Liver (tissue), 9 donors: ENCODE measurements around the gene PPP2R5C. TPM values are rescaled to one million over a fixed set of nuclear protein-coding genes. Genes with fewer than 3 reads are reported as not detected.

Experiments
- DNase-seq: peaks from one replicate; pipeline ENCODE4 v3.0.0-alpha.2; 2017; ENCODE audit warnings: low spot score
- H3K27ac ChIP-seq, 2 donors: one replicate each; pipeline ENCODE4 v1.7.0; 2013; ENCODE audit warnings: inconsistent platforms in 2 of 2, low read length in 2 of 2, control low read depth in 1 of 2, low read depth in 1 of 2, mild to moderate bottlenecking in 1 of 2
- H3K27me3 ChIP-seq, 4 donors: one replicate each; pipeline versions ENCODE4 v1.6.1 to v1.7.0; 2013; ENCODE audit warnings: low read length in 3 of 4, inconsistent platforms in 1 of 4, mild to moderate bottlenecking in 1 of 4, moderate library complexity in 1 of 4; ENCODE audit not compliant: control insufficient read depth in 4 of 4, insufficient read depth in 4 of 4
- H3K36me3 ChIP-seq, 4 donors: one replicate each; pipeline versions ENCODE4 v1.6.1 to v1.7.0; 2013; ENCODE audit warnings: low read length in 3 of 4, mild to moderate bottlenecking in 3 of 4, low read depth in 1 of 4, moderate library complexity in 1 of 4; ENCODE audit not compliant: control insufficient read depth in 4 of 4, insufficient read depth in 3 of 4
- H3K4me1 ChIP-seq, 4 donors: one replicate each; pipeline versions ENCODE4 v1.6.1 to v1.7.0; 2013; ENCODE audit warnings: low read length in 3 of 4, mild to moderate bottlenecking in 3 of 4, moderate library complexity in 1 of 4; ENCODE audit not compliant: control insufficient read depth in 4 of 4, insufficient read depth in 4 of 4
- H3K4me3 ChIP-seq, 3 donors: one replicate each; pipeline versions ENCODE4 v1.6.1 to v1.7.0; 2013; ENCODE audit warnings: low read length in 3 of 3, control low read depth in 1 of 3, low read depth in 1 of 3, mild to moderate bottlenecking in 1 of 3
- H3K9ac ChIP-seq, 2 donors: one replicate each; pipeline ENCODE4 v1.7.0; 2013; ENCODE audit warnings: low read length in 2 of 2, mild to moderate bottlenecking in 2 of 2, moderate library complexity in 2 of 2, control low read depth in 1 of 2, low read depth in 1 of 2
- H3K9me3 ChIP-seq, 4 donors: one replicate each; pipeline versions ENCODE4 v1.6.1 to v1.7.0; 2013; ENCODE audit warnings: low read length in 3 of 4; ENCODE audit not compliant: control insufficient read depth in 4 of 4
- ATF3 ChIP-seq: IDR thresholded peaks from 2 replicates; pipeline ENCODE4 v1.6.1; 2016; ENCODE audit warnings: antibody characterized with exemption
- CTCF ChIP-seq: fragments of 150-350 bp; IDR thresholded peaks from 2 replicates; pipeline ENCODE4 v1.5.1; 2017; ENCODE audit warnings: improper control_type of control experiment, low read depth, low read length; ENCODE audit not compliant: missing input control
- FOXA1 ChIP-seq: IDR thresholded peaks from 2 replicates; pipeline ENCODE4 v1.6.1; 2016; ENCODE audit warnings: antibody characterized with exemption
- FOXA2 ChIP-seq: IDR thresholded peaks from 2 replicates; pipeline ENCODE4 v1.6.1; 2016; ENCODE audit warnings: antibody characterized with exemption
- HNF4A ChIP-seq, 2 donors: conservative IDR thresholded peaks; 2 replicates each; pipeline ENCODE4 v1.6.1; 2016; ENCODE audit warnings: antibody characterized with exemption in 2 of 2, mild to moderate bottlenecking in 2 of 2
- HNF4G ChIP-seq: IDR thresholded peaks from 2 replicates; pipeline ENCODE4 v1.6.1; 2016; ENCODE audit warnings: antibody characterized with exemption
- MAX ChIP-seq: IDR thresholded peaks from 2 replicates; pipeline ENCODE4 v1.6.1; 2016; ENCODE audit warnings: antibody characterized with exemption
- NR2F2 ChIP-seq: IDR thresholded peaks from 2 replicates; pipeline ENCODE4 v1.6.1; 2016; ENCODE audit warnings: antibody characterized with exemption
- RAD21 ChIP-seq, 2 donors: IDR thresholded peaks; 2 replicates each; pipeline ENCODE4 v1.6.1; 2016; ENCODE audit warnings: antibody characterized with exemption in 2 of 2, mild to moderate bottlenecking in 2 of 2
- REST ChIP-seq: IDR thresholded peaks from 2 replicates; pipeline ENCODE4 v1.6.1; 2016; ENCODE audit warnings: antibody characterized with exemption, mild to moderate bottlenecking
- RXRA ChIP-seq, 2 donors: IDR thresholded peaks; 2 replicates each; pipeline ENCODE4 v1.6.1; 2017 to 2018; ENCODE audit warnings: antibody characterized with exemption in 2 of 2, mild to moderate bottlenecking in 1 of 2
- SP1 ChIP-seq: IDR thresholded peaks from 2 replicates; pipeline ENCODE4 v1.6.1; 2018; ENCODE audit warnings: antibody characterized with exemption, mild to moderate bottlenecking
- YY1 ChIP-seq: IDR thresholded peaks from 2 replicates; pipeline ENCODE4 v1.6.1; 2016; ENCODE audit warnings: antibody characterized with exemption, mild to moderate bottlenecking
- ZBTB33 ChIP-seq: IDR thresholded peaks from 2 replicates; pipeline ENCODE4 v1.6.1; 2016; ENCODE audit warnings: antibody characterized with exemption
- WGBS: extraction: QIAGEN DNeasy Blood & Tissue Kit; methylation state at CpG from one replicate; pipeline ENCODE4 v1.1.7; 2013; 5-methylcytosine and 5-hydroxymethylcytosine counted together
- polyA plus RNA-seq, 2 donors: library from polyadenylated mRNA; stranded (reverse) in 1 of 2; unstranded in 1 of 2; fragments of 200-250 nt in 1 of 2; fragments of >200 nt in 1 of 2; fragmentation: Nextera tagmentation in 1 of 2; extraction: Ambion mirVana in 1 of 2; gene quantifications; one replicate each; pipeline versions ENCODE4 v1.2.1 to v1.2.3, GENCODE V29; 2013 to 2015
- total RNA-seq, 2 donors: library from RNA; depleted of rRNA; stranded (reverse); fragments of >200 nt; gene quantifications; one replicate each; pipeline ENCODE4 v1.2.3, GENCODE V29; 2014
- donor health status: healthy.
- donor health status: healthy.
- donor health status: healthy.
- donor health status: healthy.
- donor health status: healthy.

PPP2R5C gene
- total and polyA plus RNA-seq, 4 donors, result 33.5 to 52.3 (median 43.9) TPM

- Histone ChIP-seq H3K36me3 (peaks cover 2 to 46% (median 25%) of the 10 kb centered on the region in 4 donors), H3K9me3 (no peaks in the 10 kb centered on the region), H3K4me3 (no peak overlapping the region), H3K27ac (no peak overlapping the region), H3K27me3 (no peaks in the 10 kb centered on the region), H3K9ac (no peak overlapping the region), H3K4me1 (no peaks in the 10 kb centered on the region)
- TF ChIP-seq CTCF (no peak), HNF4G (no peak), RXRA (IDR thresholded peaks at IDR 0.05) (no peak), YY1 (no peak), ZBTB33 (no peak), FOXA1 (no peak), FOXA2 (no peak), MAX (no peak), ATF3 (no peak), RAD21 (IDR thresholded peaks at IDR 0.05) (no peak), NR2F2 (no peak), SP1 (no peak)
- 94% methylated on average over 24 of the region's 24 CpGs for WGBS
- no peak for DNase-seq
These were observed 123.5 kb downstream of the PPP2R5C start for GRCh38 chr14:101884934-101885576.

- no peak for DNase-seq
- peaks cover 2 to 48% (median 30%) of the 10 kb centered on the region in 4 donors for H3K36me3 ChIP-seq
- 98% methylated on average over 11 of the region's 11 CpGs for WGBS
These were observed 125.7 kb downstream of the PPP2R5C start for GRCh38 chr14:101887219-101887618.

More at GRCh38 chr14:101887219-101887618, 125.7 kb downstream of the PPP2R5C start:
- H3K9ac ChIP-seq, result no peak overlapping the region
- TF ChIP-seq REST (no peak), ZBTB33 (no peak), CTCF (no peak), YY1 (no peak), FOXA2 (no peak), HNF4A (conservative IDR thresholded peaks at IDR 0.05) (no peak), MAX (no peak), RXRA (IDR thresholded peaks at IDR 0.05) (no peak)
- no peaks in the 10 kb centered on the region for H3K4me1 ChIP-seq
- no peak overlapping the region for H3K4me3 ChIP-seq
- H3K27me3 ChIP-seq, result no peaks in the 10 kb centered on the region
- no peak overlapping the region for H3K27ac ChIP-seq
- no peaks in the 10 kb centered on the region for H3K9me3 ChIP-seq
